Gastrocnemius medialis (tissue), 4 donors: ENCODE measurements around the gene RC3H2.

Experiments
- POLR2A ChIP-seq, 2 donors: fragments of 450-650 bp; IDR thresholded peaks; one replicate each; pipeline ENCODE4 v1.6.1; 2017; ENCODE audit warnings: antibody characterized with exemption in 2 of 2, mild to moderate bottlenecking in 2 of 2, moderate library complexity in 2 of 2
- TF ChIP-seq, protein P1 (sequence below), 5 experiments: fragments of 450-650 bp in 3 of 5; fragments of 200-600 bp in 2 of 5; sonication (generic) in 2 of 5; IDR thresholded peaks in 4 of 5; conservative IDR thresholded peaks in 1 of 5; 1 replicate in 4 of 5; 2 replicates in 1 of 5; pipeline ENCODE4 v1.5.1; 2016 to 2019; ENCODE audit warnings: antibody characterized with exemption in 5 of 5, mild to moderate bottlenecking in 3 of 5, moderate library complexity in 3 of 5

DNA sequence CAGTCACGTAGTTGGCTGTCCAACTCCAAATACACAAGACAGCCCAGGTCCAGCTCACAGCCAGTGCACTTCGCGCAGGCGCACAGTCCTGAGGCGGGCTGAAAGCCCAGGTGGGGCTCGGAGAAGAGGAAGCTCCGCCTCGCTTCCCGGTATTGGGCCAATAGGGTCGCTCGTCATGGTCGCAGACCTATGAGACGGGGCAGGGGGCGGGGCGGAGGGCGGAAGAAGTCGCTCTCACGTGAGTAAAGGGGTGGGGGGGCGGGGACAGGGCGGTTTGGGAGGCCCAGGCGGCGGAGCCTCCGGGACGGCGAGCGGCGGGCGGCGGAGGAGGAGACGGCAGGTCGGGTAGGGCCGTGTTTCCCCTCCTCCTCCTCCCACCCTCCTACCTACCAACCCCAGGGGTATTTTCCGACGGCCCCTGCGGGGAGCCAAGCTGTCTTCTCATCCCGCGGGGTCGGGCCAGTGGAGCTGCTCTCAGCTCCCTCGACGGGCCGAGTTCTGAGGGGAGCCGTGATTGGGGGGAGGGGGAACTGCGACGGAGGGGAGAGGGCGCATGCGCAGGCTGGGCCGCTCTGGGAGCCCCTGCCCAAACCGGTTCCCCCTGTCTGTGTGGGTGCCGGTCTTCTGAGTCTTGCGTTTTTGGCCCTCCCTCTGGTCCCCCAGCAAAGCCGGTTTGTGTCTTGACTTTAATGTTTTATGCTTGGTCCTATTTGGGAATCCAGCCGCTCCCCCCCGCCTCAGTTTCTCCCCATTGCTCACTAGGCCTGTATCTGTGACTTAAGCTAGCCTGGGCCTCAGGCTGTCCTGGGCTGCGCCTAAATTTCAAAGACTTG lies 35.8 kb upstream of the RC3H2 start, which contains the start of gene RABGAP1:
- TF ChIP-seq, protein P1, sequence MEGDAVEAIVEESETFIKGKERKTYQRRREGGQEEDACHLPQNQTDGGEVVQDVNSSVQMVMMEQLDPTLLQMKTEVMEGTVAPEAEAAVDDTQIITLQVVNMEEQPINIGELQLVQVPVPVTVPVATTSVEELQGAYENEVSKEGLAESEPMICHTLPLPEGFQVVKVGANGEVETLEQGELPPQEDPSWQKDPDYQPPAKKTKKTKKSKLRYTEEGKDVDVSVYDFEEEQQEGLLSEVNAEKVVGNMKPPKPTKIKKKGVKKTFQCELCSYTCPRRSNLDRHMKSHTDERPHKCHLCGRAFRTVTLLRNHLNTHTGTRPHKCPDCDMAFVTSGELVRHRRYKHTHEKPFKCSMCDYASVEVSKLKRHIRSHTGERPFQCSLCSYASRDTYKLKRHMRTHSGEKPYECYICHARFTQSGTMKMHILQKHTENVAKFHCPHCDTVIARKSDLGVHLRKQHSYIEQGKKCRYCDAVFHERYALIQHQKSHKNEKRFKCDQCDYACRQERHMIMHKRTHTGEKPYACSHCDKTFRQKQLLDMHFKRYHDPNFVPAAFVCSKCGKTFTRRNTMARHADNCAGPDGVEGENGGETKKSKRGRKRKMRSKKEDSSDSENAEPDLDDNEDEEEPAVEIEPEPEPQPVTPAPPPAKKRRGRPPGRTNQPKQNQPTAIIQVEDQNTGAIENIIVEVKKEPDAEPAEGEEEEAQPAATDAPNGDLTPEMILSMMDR (IDR thresholded peaks at IDR 0.05 in 4 of 5, conservative IDR thresholded peaks at IDR 0.05 in 1 of 5), result no peak
- TF ChIP-seq POLR2A (IDR thresholded peaks at IDR 0.05), result peak; percentile 82 to 90
